Measurements from ENCODE around the gene ACOX3. TPM values are rescaled to one million over a fixed set of nuclear protein-coding genes. Genes with fewer than 3 reads are reported as not detected.

Gene ACOX3
- total and polyA plus RNA-seq, 8 donors = 13.5 to 45.5 (median 32.8) TPM

DNA sequence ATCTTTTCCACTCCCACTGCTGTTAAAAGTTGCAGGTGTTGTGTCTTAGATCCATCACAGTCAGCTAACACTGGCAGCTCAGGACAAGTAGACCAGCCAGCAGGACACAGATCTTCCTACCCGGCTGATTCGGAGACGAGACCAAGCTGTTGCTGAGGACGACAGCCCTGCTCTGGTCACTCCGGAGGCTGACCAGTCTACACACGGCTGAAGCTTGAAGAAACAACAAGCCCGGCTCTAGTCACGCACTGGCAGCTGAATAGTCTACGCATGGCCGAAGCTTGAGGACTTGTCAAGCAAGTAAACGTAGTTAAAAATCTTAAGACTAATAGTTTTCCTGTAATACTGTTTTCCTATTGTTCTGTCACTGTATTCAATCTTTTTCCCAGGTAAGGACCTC is 1.8 kb downstream of the ACOX3 start:
- WGBS, 5 donors = 63 to 73% (median 70%) methylated on average over 11 of the region's 11 CpGs
- H3K4me3 ChIP-seq = peak overlapping the region in 1 of 4 donors; percentile 100
- no peaks in the 10 kb centered on the region for H3K36me3 ChIP-seq
- no peak for DNase-seq
- H3K27ac ChIP-seq = peak overlapping the region; percentile 18 to 97 (median 93)
- TF ChIP-seq POLR2AphosphoS5 (IDR thresholded peaks at IDR 0.05) = no peak
- TF ChIP-seq POLR2A (IDR thresholded peaks at IDR 0.05) = no peak
- TF ChIP-seq, protein P1, sequence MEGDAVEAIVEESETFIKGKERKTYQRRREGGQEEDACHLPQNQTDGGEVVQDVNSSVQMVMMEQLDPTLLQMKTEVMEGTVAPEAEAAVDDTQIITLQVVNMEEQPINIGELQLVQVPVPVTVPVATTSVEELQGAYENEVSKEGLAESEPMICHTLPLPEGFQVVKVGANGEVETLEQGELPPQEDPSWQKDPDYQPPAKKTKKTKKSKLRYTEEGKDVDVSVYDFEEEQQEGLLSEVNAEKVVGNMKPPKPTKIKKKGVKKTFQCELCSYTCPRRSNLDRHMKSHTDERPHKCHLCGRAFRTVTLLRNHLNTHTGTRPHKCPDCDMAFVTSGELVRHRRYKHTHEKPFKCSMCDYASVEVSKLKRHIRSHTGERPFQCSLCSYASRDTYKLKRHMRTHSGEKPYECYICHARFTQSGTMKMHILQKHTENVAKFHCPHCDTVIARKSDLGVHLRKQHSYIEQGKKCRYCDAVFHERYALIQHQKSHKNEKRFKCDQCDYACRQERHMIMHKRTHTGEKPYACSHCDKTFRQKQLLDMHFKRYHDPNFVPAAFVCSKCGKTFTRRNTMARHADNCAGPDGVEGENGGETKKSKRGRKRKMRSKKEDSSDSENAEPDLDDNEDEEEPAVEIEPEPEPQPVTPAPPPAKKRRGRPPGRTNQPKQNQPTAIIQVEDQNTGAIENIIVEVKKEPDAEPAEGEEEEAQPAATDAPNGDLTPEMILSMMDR (IDR thresholded peaks at IDR 0.05) = no peak
- TF ChIP-seq EP300 (IDR thresholded peaks at IDR 0.05) = no peak
- intact Hi-C loops (cut with DNase I; ENCODE audit: low total_unique reads) = no loop called here
- no peaks in the 10 kb centered on the region for H3K9me3 ChIP-seq
- H3K4me1 ChIP-seq = peaks cover 41 to 91% (median 77%) of the 10 kb centered on the region in 4 donors
- H3K27me3 ChIP-seq = no peaks in the 10 kb centered on the region

DNA sequence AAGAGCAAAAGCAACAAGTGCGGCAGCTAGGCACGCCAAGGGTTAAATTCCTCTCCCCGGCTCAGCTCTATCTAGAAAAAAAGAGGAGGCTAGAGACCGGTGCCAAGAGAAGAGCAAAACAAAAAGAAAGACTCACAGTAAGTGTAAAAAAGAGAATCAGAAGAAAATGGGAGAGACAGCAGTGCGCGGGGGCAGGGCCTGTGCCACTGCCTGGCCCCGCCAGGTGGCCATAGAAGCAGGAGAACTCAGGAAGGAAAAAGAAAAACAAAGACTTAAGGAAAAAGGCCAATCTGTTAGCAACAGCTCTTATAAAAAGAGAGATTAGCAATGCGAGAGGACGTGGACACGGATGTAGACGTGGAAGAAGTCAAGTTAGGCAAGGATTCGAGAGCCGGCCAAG is 3.2 kb downstream of the ACOX3 start:
- H3K4me1 ChIP-seq = peaks cover 34 to 84% (median 72%) of the 10 kb centered on the region in 4 donors
- intact Hi-C loops (cut with DNase I; ENCODE audit: low total_unique reads) = no loop called here
- H3K27ac ChIP-seq = peak overlapping the region; percentile 67 to 97 (median 88)
- no peaks in the 10 kb centered on the region for H3K27me3 ChIP-seq
- H3K4me3 ChIP-seq = peak overlapping the region; percentile 7 to 12 (median 10)
- DNase-seq = peak; percentile 36 to 56
- H3K36me3 ChIP-seq = no peaks in the 10 kb centered on the region
- no peaks in the 10 kb centered on the region for H3K9me3 ChIP-seq
- 24 to 44% (median 30%) methylated on average over 13 of the region's 13 CpGs for WGBS, 5 donors
- TF ChIP-seq EP300 (IDR thresholded peaks at IDR 0.05) = no peak
- TF ChIP-seq, protein P1 (IDR thresholded peaks at IDR 0.05) = peak in 4 of 7 experiments; percentile 9 to 40 (median 26)
- no peak for TF ChIP-seq POLR2A (IDR thresholded peaks at IDR 0.05)
- peak in 1 of 3 donors; percentile 36 for TF ChIP-seq POLR2AphosphoS5 (IDR thresholded peaks at IDR 0.05)

DNA sequence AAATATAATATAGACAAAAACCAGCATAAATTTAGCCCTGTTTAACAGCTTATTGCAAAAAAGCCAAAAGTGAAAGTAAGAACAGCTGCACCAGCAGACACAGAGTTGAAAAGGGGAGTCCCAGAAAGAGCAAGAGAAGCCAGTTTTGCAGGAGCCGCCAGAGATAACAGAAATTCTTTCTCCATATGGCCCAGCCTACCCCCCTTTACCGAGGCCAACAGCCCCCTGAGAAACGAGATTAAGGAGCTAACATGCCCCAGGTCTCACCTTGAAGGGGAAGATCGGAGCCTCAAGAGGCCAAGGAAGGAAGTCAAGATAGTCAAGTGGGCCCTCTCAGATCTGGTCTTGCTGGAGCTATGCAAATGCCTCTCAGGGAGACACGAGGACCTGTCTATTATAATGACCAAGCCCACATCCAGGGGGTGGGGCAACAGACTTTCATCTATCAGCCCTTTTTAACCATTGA is 4.8 kb downstream of the ACOX3 start:
- no peak for TF ChIP-seq EP300 (IDR thresholded peaks at IDR 0.05)
- no peak for TF ChIP-seq POLR2AphosphoS5 (IDR thresholded peaks at IDR 0.05)
- H3K9me3 ChIP-seq = no peaks in the 10 kb centered on the region
- H3K27ac ChIP-seq = peak overlapping the region; percentile 68 to 97 (median 76)
- DNase-seq = peak; percentile 36 to 73
- intact Hi-C loops (cut with DNase I; ENCODE audit: low total_unique reads) = no loop called here
- H3K27me3 ChIP-seq = no peaks in the 10 kb centered on the region
- no peaks in the 10 kb centered on the region for H3K36me3 ChIP-seq
- H3K4me1 ChIP-seq = peaks cover 23 to 71% (median 58%) of the 10 kb centered on the region in 4 donors
- 3 to 18% (median 6%) methylated on average over 4 to 5 of the region's 5 CpGs for WGBS, 5 donors
- H3K4me3 ChIP-seq = peak overlapping the region; percentile 12 to 45 (median 32)

DNA sequence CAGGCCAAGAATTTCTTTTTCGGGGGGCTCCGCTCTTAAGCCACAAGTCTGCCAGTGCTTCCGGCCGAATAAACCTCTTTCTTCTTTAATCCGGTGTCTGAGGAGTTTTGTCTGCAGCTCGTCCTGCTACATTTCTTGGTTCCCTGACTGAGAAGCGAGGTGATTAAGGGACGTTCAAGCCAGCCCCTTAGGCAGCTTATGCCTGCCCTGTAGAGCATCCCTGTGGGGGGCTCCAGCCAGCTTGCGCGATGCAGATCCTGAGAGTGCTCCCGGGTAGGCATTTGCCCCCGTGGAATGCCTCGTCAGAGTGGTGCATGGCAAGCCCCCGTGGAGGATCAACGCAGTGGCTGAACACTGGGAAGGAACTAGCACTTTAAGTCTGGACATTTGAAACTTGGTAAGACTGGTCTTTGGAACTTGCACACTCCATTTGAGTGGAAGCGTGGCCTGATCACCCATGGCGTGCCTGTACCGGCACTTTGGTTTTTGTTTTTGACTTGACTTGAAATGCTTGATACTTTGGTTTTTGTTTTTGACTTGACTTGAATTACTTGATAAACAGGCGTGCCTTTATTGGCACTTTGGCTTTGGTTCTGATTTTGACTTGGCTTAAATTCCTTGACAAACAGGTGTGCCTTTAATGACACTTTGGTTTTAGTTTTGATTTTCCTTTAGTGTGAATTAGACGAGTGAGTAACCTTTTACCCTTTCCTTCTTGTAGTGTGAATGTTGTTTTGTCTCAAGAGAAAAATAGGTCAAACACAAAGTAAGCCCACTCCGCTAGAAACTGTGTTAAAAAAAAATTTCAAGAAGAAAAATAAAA is 6.1 kb downstream of the ACOX3 start:
- intact Hi-C loops (cut with DNase I; ENCODE audit: low total_unique reads) = no loop called here

DNA sequence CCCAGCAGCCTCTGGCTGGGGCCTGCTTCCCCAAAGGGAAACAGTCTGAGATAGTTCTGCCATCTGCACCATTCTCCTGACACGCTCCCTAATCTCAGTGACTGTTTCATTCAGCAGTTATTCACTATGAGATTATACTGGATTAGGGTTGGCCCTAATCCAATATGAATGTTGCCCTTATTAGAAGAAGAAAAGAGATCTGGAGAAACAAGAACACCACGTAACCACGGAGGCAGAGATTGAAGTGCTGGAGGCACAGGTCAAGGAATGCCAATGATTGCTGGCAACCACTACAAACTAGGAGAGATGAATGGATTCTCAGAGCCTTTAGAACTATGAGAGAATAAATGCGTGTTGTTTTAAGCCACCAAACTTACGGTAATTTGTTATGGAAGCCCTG is 7.4 kb downstream of the ACOX3 start:
- intact Hi-C loops (cut with DNase I; ENCODE audit: low total_unique reads) = no loop called here
- Histone ChIP-seq H3K27ac (no peak overlapping the region), H3K4me3 (no peak overlapping the region), H3K4me1 (peaks cover 19 to 61% (median 50%) of the 10 kb centered on the region in 4 donors), H3K36me3 (no peaks in the 10 kb centered on the region), H3K27me3 (no peaks in the 10 kb centered on the region), H3K9me3 (no peaks in the 10 kb centered on the region)
- DNase-seq = no peak
- no peak for TF ChIP-seq POLR2AphosphoS5 (IDR thresholded peaks at IDR 0.05)
- TF ChIP-seq EP300 (IDR thresholded peaks at IDR 0.05) = no peak
- TF ChIP-seq, protein P1 (IDR thresholded peaks at IDR 0.05) = no peak
- TF ChIP-seq POLR2A (IDR thresholded peaks at IDR 0.05) = no peak
- WGBS, 5 donors = 54 to 68% (median 61%) methylated on average over 5 of the region's 5 CpGs

More for the DNA sequence above, 6.1 kb downstream of the ACOX3 start:
- 65 to 78% (median 68%) methylated on average over 19 to 21 of the region's 21 CpGs for WGBS, 5 donors
- Histone ChIP-seq H3K4me3 (peak overlapping the region in 2 of 4 donors; percentile 32 to 45), H3K27ac (peak overlapping the region; percentile 22 to 97 (median 73)), H3K4me1 (peaks cover 23 to 64% (median 53%) of the 10 kb centered on the region in 4 donors), H3K27me3 (no peaks in the 10 kb centered on the region), H3K36me3 (no peaks in the 10 kb centered on the region), H3K9me3 (no peaks in the 10 kb centered on the region)
- DNase-seq = no peak
- peak in 1 of 3 donors; percentile 19 for TF ChIP-seq POLR2AphosphoS5 (IDR thresholded peaks at IDR 0.05)
- no peak for TF ChIP-seq POLR2A (IDR thresholded peaks at IDR 0.05)

Data from stomach (tissue), 9 donors.